Mucosa of descending colon (tissue), 3 donors: ENCODE results near the gene LRRC37A. TPM values are rescaled to one million over a fixed set of nuclear protein-coding genes. Genes with fewer than 3 reads are reported as not detected.
A peak's percentile ranks its signal among the peaks of the same experiment; 100 is the strongest.
"Not testable (repeated sequence)": the region's sequence is repeated elsewhere in the genome, so short reads cannot be mapped to it uniquely, and the experiment has no call there.

Experiments
- ATAC-seq: fragments of 200-7000 bp; cut with Tn5 transposase; one replicate; pipeline ENCODE4 v1.9.1; 2020; ENCODE audit warnings: mild to moderate bottlenecking, moderate library complexity
- DNase-seq, 3 donors: peaks; one replicate each; pipeline ENCODE4 v3.0.0-alpha.2; 2020
- H3K36me3 ChIP-seq: fragments of 200-600 bp; one replicate; pipeline ENCODE4 v1.8.0; 2021; ENCODE audit warnings: low read depth, mild to moderate bottlenecking
- H3K4me1 ChIP-seq: fragments of 200-600 bp; one replicate; pipeline ENCODE4 v1.8.0; 2021; ENCODE audit warnings: low read depth, mild to moderate bottlenecking
- H3K4me3 ChIP-seq: fragments of 200-600 bp; one replicate; pipeline ENCODE4 v1.8.0; 2021; ENCODE audit warnings: mild to moderate bottlenecking
- H3K9me3 ChIP-seq: fragments of 200-600 bp; one replicate; pipeline ENCODE4 v1.8.0; 2021; ENCODE audit warnings: mild to moderate bottlenecking
- intact Hi-C, 2 donors: fragments of 100-400 bp; cut with DNase I in 1 of 2; cut with micrococcal nuclease in 1 of 2; formaldehyde crosslinking; loops; one replicate each; pipeline versions ENCODE4 v1.11.0 to v1.11.1; 2022; cut with DNase I, micrococcal nuclease
- total RNA-seq, 3 donors: library from RNA; stranded (reverse); fragmentation: NEBNext Ultra II Directional in 2 of 3; extraction: Animal tissue kit (Norgen Biotek cat#: 25700) in 2 of 3; gene quantifications; one replicate each; pipeline versions ENCODE4 v1.2.1 to v1.2.4, GENCODE V29; 2021 to 2023
- TF ChIP-seq, protein P1 (sequence below): fragments of 200-600 bp; IDR thresholded peaks from one replicate; pipeline ENCODE4 v1.8.0; 2022; ENCODE audit warnings: antibody characterized with exemption, mild to moderate bottlenecking
- donor health status: DM: no; HTN: no; CAD: no; lungs with moderate emphysema.
- donor health status: DM: no; HTN: no; CAD: no.
- donor health status: DM: no; HTN: yes; CAD: no.

LRRC37A gene
- total RNA-seq, 3 donors from 2014 or later, result 2.9 to 6.5 (median 3.1) TPM

DNA sequence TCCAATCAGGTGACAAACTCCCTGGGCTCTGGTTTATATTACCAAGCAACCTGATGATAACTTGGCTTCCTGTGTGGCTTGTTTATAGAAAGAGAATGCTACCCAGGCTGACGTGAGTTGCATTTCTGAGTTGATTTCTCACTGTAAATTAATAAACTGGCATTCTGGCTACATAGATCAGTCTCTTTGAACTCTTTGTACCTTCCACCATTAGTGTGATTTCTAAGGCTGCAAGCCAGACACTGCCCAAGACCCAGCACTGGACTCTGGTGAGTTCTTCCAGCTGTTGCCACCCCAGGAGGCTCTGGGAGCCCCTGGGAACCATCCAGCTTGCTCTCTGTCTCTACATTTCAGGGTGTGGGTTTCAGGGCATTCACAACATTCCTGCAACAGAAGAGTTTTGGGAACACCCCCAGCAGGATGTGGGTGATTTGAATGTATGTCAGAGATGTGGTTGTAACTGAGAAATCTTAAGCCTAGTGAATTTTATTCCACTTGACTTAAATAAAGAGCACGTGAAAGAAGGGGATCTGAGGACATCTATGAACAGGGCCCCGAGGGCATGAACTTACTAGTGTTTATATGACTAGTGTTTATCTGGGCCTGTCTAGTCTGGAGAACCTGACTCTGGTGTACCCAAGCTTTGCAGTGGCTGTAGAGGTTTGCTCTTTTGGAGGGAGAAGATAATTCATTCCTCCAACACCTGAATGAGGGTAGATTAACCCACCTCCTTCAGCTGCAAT is 30.3 kb upstream of the LRRC37A start:
- H3K4me1 ChIP-seq, result no peaks in the 10 kb centered on the region
- peak in 1 of 3 donors; percentile 18 for DNase-seq
- intact Hi-C loops, result loop anchor here in 1 of 2 donors (10.0 kb wide), 1 partner anchor 680 kb away; no protein-coding TSS in a partner anchor
- TF ChIP-seq, protein P1, sequence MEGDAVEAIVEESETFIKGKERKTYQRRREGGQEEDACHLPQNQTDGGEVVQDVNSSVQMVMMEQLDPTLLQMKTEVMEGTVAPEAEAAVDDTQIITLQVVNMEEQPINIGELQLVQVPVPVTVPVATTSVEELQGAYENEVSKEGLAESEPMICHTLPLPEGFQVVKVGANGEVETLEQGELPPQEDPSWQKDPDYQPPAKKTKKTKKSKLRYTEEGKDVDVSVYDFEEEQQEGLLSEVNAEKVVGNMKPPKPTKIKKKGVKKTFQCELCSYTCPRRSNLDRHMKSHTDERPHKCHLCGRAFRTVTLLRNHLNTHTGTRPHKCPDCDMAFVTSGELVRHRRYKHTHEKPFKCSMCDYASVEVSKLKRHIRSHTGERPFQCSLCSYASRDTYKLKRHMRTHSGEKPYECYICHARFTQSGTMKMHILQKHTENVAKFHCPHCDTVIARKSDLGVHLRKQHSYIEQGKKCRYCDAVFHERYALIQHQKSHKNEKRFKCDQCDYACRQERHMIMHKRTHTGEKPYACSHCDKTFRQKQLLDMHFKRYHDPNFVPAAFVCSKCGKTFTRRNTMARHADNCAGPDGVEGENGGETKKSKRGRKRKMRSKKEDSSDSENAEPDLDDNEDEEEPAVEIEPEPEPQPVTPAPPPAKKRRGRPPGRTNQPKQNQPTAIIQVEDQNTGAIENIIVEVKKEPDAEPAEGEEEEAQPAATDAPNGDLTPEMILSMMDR, result no peak
- no peak overlapping the region for H3K4me3 ChIP-seq
- no peaks in the 10 kb centered on the region for H3K9me3 ChIP-seq
- H3K36me3 ChIP-seq, result no peaks in the 10 kb centered on the region
- ATAC-seq, result peak; percentile 41

DNA sequence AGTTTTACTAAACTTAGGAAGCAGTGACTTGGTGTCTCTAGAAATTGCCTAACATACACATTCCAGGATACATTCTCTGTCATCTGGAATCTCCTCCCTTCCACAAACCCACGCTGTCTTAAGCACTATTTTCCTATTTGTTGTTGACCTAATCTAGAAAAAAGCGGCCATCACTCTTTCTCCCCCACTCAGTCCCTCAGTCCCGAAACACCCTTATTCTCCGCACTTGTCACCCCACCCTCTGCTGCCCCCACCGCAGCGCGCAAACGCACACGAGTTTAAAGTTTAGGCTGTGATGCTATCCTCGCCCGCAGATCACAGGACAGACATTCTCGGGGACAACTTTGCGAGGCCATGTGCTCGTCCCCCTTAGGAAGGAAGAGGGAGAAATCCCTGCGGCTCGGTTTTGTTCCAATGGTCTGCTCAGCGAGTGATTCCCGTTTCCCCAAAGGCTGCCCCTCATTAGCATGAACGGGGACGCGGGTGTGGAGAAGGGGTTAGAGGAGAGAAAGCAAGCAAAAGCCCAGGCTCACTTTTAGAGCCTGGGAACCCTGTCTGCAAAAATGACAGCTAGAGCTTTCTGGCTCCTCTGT is 28.8 kb upstream of the LRRC37A start:
- ATAC-seq (peak; percentile 0), DNase-seq (peak; percentile 30 to 56 (median 49))
- H3K9me3 ChIP-seq, H3K36me3 ChIP-seq, H3K4me1 ChIP-seq: not testable (repeated sequence)
- intact Hi-C loops, result loop anchor here in 1 of 2 donors (10.0 kb wide), 1 partner anchor 681 kb away; no protein-coding TSS in a partner anchor
- H3K4me3 ChIP-seq, result peak overlapping the region; percentile 7

DNA sequence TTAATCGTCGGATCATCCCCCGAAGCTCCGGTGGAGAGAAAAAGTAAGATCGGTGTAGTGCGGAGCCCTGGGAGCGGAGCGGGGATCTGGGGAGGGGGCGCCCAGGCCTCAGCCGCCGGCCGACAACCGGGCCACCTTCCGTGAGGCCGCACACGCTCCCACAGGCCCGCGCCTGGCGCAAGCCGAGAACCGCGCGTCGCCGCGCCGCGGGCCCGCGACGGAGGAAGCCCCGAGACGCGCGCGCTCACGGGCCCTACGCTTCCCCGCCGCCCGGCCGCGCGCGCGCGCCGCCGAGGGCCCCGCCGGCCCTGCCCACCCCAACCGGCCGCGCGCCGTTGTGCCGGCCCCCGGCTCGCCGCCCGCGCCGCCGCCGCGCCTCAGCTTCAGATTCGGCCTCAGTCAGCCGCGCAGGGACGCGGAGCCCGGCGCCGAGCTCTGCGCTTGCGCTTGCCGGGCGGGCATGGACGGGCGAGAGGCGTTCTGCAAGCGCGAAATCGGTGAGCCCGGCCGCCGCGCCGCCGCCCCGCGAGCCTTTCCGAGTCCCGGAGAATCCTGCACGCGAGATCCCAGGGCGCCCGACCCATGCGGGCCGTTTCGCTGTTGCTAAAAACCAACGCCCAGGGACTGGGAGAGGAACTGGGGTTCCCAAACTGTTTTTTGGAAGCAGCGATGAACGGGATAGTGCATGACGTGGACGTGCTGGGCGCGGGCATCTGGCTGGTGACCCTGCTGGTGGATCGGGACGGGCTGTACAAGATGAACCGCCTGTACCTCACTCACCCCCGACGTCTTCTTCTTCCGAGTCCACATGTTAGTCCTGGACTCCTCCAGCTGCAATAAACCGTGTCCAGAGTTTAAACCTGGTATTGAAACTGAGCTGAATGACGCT is 28.0 kb upstream of the LRRC37A start:
- no peaks in the 10 kb centered on the region for H3K36me3 ChIP-seq
- intact Hi-C loops, result loop anchor here in 1 of 2 donors (10.0 kb wide), 1 partner anchor 682 kb away; no protein-coding TSS in a partner anchor
- peak; percentile 83 to 92 (median 91) for DNase-seq
- H3K9me3 ChIP-seq, result no peaks in the 10 kb centered on the region
- H3K4me3 ChIP-seq, result peak overlapping the region; percentile 33
- peak; percentile 93 for ATAC-seq
- no peaks in the 10 kb centered on the region for H3K4me1 ChIP-seq
- TF ChIP-seq, protein P1, result no peak

DNA sequence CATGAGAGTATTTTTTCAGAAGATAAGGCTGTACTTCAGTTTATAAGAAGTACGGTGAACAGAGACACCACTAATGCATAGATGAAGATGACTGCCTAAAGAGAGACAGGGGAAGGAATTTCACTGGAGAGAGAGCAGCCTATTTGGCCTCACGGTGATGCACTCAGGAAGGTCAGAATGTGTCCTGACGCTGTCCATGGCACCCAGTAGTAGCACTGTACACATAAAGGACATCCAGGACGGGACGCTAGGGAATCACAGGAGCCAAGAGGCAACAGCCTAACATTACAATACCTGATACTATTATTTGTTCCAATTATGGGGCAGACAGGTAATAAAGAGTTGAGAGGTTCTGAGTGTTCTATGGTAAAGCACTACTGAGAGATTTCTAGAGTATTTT is 24.9 kb upstream of the LRRC37A start:
- TF ChIP-seq, protein P1, result no peak
- no peaks in the 10 kb centered on the region for H3K4me1 ChIP-seq

DNA sequence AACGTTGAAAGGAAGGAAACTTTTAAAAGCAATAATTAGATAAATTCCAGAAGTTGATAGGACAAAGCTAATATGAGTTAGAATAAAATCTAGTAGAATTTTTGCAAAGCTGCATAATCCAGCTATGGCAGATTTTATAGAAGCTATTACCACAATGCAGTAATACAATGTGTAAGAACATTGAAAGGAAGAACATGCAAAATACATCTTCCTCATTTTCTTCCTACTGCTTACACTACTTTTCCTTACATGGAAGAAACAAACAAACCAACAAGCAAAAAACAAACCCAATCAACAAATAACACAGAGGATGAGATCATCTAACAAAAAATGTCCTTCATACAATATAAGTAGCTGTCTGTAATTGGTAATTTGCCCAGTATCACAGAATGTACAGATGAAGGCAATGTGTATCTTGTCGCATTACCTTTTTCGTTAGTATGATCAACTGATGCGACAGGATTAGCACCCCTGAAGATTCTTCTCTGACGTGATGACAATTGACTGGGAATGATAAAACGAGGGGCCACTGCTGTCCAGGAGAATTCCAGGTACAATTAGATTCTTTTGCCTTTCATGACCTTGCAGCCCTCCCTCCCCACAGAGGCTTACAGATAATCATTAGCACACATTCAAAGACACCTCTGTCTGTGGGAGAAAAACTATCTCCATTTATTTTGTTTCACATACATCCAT is 21.2 kb upstream of the LRRC37A start:
- no peak for ATAC-seq
- H3K4me3 ChIP-seq, result no peak overlapping the region
- no peaks in the 10 kb centered on the region for H3K9me3 ChIP-seq
- no peak for DNase-seq
- no peaks in the 10 kb centered on the region for H3K4me1 ChIP-seq
- no peaks in the 10 kb centered on the region for H3K36me3 ChIP-seq
- TF ChIP-seq, protein P1, result no peak
- intact Hi-C loops, result no loop called here

More for the DNA sequence above, 24.9 kb upstream of the LRRC37A start:
- ATAC-seq (no peak), DNase-seq (no peak)
- Histone ChIP-seq H3K9me3 (no peaks in the 10 kb centered on the region), H3K36me3 (no peaks in the 10 kb centered on the region), H3K4me3 (no peak overlapping the region)
- intact Hi-C loops, result no loop called here
